ENCODE data around the gene GAS5.
"Not testable (repeated sequence)": the region's sequence is repeated elsewhere in the genome, so short reads cannot be mapped to it uniquely, and the experiment has no call there.

The GAS5 gene

GRCh38 chr1:173867753-173868265, at the start of gene GAS5:
Gene GAS5, minus strand, starts transcription at chr1:173867989.
- peak; percentile 97 for DNase-seq (ENCODE audit: low read depth)

GRCh38 chr1:173917149-173917548, 49.4 kb upstream of the GAS5 start, which contains the start of gene SERPINC1:
Gene SERPINC1, minus strand, starts transcription at chr1:173917327. Its CDS starts 68 bp downstream, at chr1:173917259.
- no peak for DNase-seq (ENCODE audit: low read depth)

GRCh38 chr1:173916667-173917066, 48.9 kb upstream of the GAS5 start:
- DNase-seq (ENCODE audit: low read depth), result no peak

- no peak for DNase-seq (ENCODE audit: low read depth)
These were observed 47.8 kb upstream of the GAS5 start for GRCh38 chr1:173915596-173915995.

GRCh38 chr1:173914366-173914871, 46.6 kb upstream of the GAS5 start:
- DNase-seq (ENCODE audit: low read depth), result no peak

GRCh38 chr1:173913111-173913510, 45.3 kb upstream of the GAS5 start:
- no peak for DNase-seq (ENCODE audit: low read depth)

- DNase-seq (ENCODE audit: low read depth), result no peak
These were observed 36.2 kb upstream of the GAS5 start for GRCh38 chr1:173903827-173904531.

- DNase-seq (ENCODE audit: low read depth), result no peak
These were observed 33.2 kb upstream of the GAS5 start for GRCh38 chr1:173900992-173901391.

GRCh38 chr1:173900427-173900826, 32.6 kb upstream of the GAS5 start:
- no peak for DNase-seq (ENCODE audit: low read depth)

- no peak for DNase-seq (ENCODE audit: low read depth)
These were observed 26.4 kb upstream of the GAS5 start for GRCh38 chr1:173894189-173894588.

- no peak for DNase-seq (ENCODE audit: low read depth)
These were observed 25.8 kb upstream of the GAS5 start for GRCh38 chr1:173893611-173894010.

- DNase-seq (ENCODE audit: low read depth), result no peak
These were observed 22.1 kb upstream of the GAS5 start for GRCh38 chr1:173889885-173890284.

- no peak for DNase-seq (ENCODE audit: low read depth)
These were observed 21.0 kb upstream of the GAS5 start for GRCh38 chr1:173888749-173889148.

GRCh38 chr1:173887627-173888026, 19.8 kb upstream of the GAS5 start:
- DNase-seq (ENCODE audit: low read depth), result no peak

GRCh38 chr1:173886746-173887611, 19.2 kb upstream of the GAS5 start:
- no peak for DNase-seq (ENCODE audit: low read depth)

GRCh38 chr1:173884701-173885100, 16.9 kb upstream of the GAS5 start:
- no peak for DNase-seq (ENCODE audit: low read depth)

GRCh38 chr1:173881117-173881516, 13.3 kb upstream of the GAS5 start:
- not testable (repeated sequence) for DNase-seq (ENCODE audit: low read depth)

- DNase-seq (ENCODE audit: low read depth), result no peak
These were observed 10.5 kb upstream of the GAS5 start for GRCh38 chr1:173878251-173878650.

- DNase-seq (ENCODE audit: low read depth), result no peak
These were observed 8.9 kb upstream of the GAS5 start for GRCh38 chr1:173876732-173877131.

- no peak for DNase-seq (ENCODE audit: low read depth)
These were observed 3.7 kb upstream of the GAS5 start for GRCh38 chr1:173871500-173871899.

GRCh38 chr1:173871091-173871490, 3.3 kb upstream of the GAS5 start:
- DNase-seq (ENCODE audit: low read depth), result no peak

- DNase-seq (ENCODE audit: low read depth), result no peak
These were observed 2.7 kb upstream of the GAS5 start for GRCh38 chr1:173870252-173871075.
